Spleen (tissue), 11 donors: ENCODE measurements around the gene MBTPS1. TPM values are rescaled to one million over a fixed set of nuclear protein-coding genes. Genes with fewer than 3 reads are reported as not detected.

Experiments
- DNase-seq: peaks from one replicate; pipeline ENCODE4 v3.0.0-alpha.2; 2020
- H3K27ac ChIP-seq, 8 donors: fragments of 200-600 bp; sonication (generic) in 7 of 8; 1 replicate in 4 of 8; 2 replicates in 4 of 8; pipeline versions ENCODE4 v1.5.0 to v1.8.0; 2016 to 2021; ENCODE audit warnings: inconsistent platforms in 4 of 8, mild to moderate bottlenecking in 4 of 8, moderate library complexity in 1 of 8
- H3K27me3 ChIP-seq, 7 donors: fragments of 200-600 bp; sonication (generic) in 6 of 7; replicated peaks in 1 of 7; 1 replicate in 4 of 7; 2 replicates in 3 of 7; pipeline versions ENCODE4 v1.5.0 to v1.8.0; 2016 to 2021; ENCODE audit warnings: inconsistent platforms in 3 of 7, mild to moderate bottlenecking in 1 of 7
- H3K36me3 ChIP-seq, 6 donors: fragments of 200-600 bp; sonication (generic) in 5 of 6; 1 replicate in 4 of 6; 2 replicates in 2 of 6; pipeline versions ENCODE4 v1.5.0 to v1.8.0; 2016 to 2021; ENCODE audit warnings: inconsistent platforms in 2 of 6
- H3K4me1 ChIP-seq, 6 donors: fragments of 200-600 bp; sonication (generic) in 5 of 6; 1 replicate in 3 of 6; 2 replicates in 3 of 6; pipeline versions ENCODE4 v1.5.0 to v1.8.0; 2016 to 2021; ENCODE audit warnings: inconsistent platforms in 3 of 6
- H3K4me3 ChIP-seq, 8 donors: fragments of 200-600 bp; sonication (generic) in 7 of 8; 1 replicate in 4 of 8; 2 replicates in 4 of 8; pipeline versions ENCODE4 v1.5.0 to v1.8.0; 2016 to 2021; ENCODE audit warnings: inconsistent platforms in 4 of 8, mild to moderate bottlenecking in 4 of 8, moderate library complexity in 2 of 8
- H3K9me3 ChIP-seq, 8 donors: fragments of 200-600 bp; sonication (generic) in 7 of 8; 1 replicate in 4 of 8; 2 replicates in 4 of 8; pipeline versions ENCODE4 v1.5.0 to v1.8.0; 2016 to 2021; ENCODE audit warnings: inconsistent platforms in 4 of 8
- POLR2A ChIP-seq, 3 donors: fragments of 450-650 bp; IDR thresholded peaks; one replicate each; pipeline ENCODE4 v1.5.1; 2017; ENCODE audit warnings: antibody characterized with exemption in 3 of 3, mild to moderate bottlenecking in 1 of 3
- POLR2AphosphoS5 ChIP-seq, 3 donors: sonication (generic); formaldehyde crosslinking; IDR thresholded peaks; one replicate each; pipeline ENCODE4 v1.5.1; 2017; ENCODE audit warnings: antibody characterized with exemption in 3 of 3
- WGBS, 5 donors: extraction: QIAGEN DNeasy Blood & Tissue Kit in 3 of 5; methylation state at CpG; one replicate each; pipeline versions ENCODE4 v1.1.5 to v1.1.7; 2013 to 2018; 5-methylcytosine and 5-hydroxymethylcytosine counted together
- intact Hi-C: fragments of 100-400 bp; cut with DNase I; formaldehyde crosslinking; loops from one replicate; pipeline ENCODE4 v1.15.0; 2023; ENCODE audit warnings: low total_unique reads
- polyA plus RNA-seq, 3 donors: library from polyadenylated mRNA; stranded (reverse); fragments of 200-250 nt; gene quantifications; one replicate each; pipeline ENCODE4 v1.2.1, GENCODE V29; 2013
- total RNA-seq, 7 donors: library from RNA; depleted of rRNA in 3 of 7; stranded (reverse); fragments of >200 nt in 3 of 7; fragmentation: NEBNext Ultra II Directional in 4 of 7; extraction: Animal tissue kit (Norgen Biotek cat#: 25700) in 4 of 7; gene quantifications; one replicate each; pipeline versions ENCODE4 v1.1.0 to v1.2.1, GENCODE V29; 2016 to 2021
- TF ChIP-seq, protein P1 (sequence below), 11 experiments: fragments of 200-600 bp in 7 of 11; fragments of 450-650 bp in 4 of 11; sonication (generic) in 4 of 11; IDR thresholded peaks in 8 of 11; conservative IDR thresholded peaks in 3 of 11; 1 replicate in 7 of 11; 2 replicates in 4 of 11; pipeline versions ENCODE4 v1.4.0 to v1.8.0; 2016 to 2021; ENCODE audit warnings: antibody characterized with exemption in 11 of 11, inconsistent platforms in 4 of 11, mild to moderate bottlenecking in 1 of 11
- donor health status: healthy with polysubstance abuse.
- donor health status: DM: no; HTN: no; CAD: no; lungs with moderate emphysema.
- donor health status: DM: no; HTN: no; CAD: no.
- donor health status: Bipolar disorder and iron deficiency.
- donor health status: healthy.
- donor health status: DM: no; HTN: no; CAD: no.
- donor health status: DM: yes; HTN: yes; CAD: no.

MBTPS1 gene
- total and polyA plus RNA-seq, 10 donors: 34.5 to 121 (median 91.1) TPM

DNA sequence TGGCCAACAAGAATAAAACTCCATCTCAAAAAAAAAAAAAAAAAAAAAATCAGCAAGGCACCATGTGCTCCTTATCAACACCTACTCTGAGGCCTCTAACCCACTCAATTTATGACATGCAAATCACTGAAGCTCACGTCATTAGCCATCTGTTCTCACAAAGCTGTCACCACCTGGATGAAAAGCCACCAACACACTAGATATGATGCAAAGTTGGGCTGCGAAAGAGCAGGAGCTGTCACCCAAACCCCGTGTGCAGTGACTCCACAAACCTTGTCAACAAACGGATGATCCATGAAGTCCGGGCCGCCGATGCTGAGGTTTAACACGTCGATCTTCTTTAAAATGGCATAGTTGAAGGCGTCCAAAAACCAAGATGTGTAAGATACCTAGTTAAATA is 25.3 kb downstream of the MBTPS1 start:
- WGBS, 5 donors: 89 to 92% (median 91%) methylated on average over 10 of the region's 10 CpGs
- Histone ChIP-seq H3K4me3 (no peak overlapping the region), H3K27me3 (no peaks in the 10 kb centered on the region), H3K27ac (no peak overlapping the region), H3K9me3 (no peaks in the 10 kb centered on the region), H3K4me1 (peaks cover 0 to 33% (median 20%) of the 10 kb centered on the region in 6 donors), H3K36me3 (peaks cover 9 to 100% (median 90%) of the 10 kb centered on the region in 6 donors)
- intact Hi-C loops: no loop called here
- DNase-seq: no peak
- TF ChIP-seq POLR2AphosphoS5 (IDR thresholded peaks at IDR 0.05): no peak

DNA sequence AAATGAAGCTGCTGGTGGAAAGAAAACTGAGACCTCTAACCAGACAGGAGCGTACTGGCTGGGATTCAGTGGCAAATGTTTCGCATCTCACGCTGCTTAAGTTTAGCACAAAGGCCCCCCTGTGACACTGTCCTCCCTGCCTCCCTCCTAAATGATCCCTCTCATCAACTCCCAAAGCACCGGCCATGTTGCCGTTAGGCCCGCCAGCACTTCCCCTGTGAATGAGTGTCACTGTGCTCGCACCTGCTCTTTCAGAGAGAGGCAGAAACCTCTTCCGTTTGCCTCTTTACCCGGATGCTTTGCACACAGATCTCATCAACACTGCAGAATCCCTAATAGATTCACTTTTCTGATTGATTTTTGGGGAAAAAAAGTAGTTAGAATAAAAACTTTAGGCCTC is 26.5 kb downstream of the MBTPS1 start:
- TF ChIP-seq, protein P1, sequence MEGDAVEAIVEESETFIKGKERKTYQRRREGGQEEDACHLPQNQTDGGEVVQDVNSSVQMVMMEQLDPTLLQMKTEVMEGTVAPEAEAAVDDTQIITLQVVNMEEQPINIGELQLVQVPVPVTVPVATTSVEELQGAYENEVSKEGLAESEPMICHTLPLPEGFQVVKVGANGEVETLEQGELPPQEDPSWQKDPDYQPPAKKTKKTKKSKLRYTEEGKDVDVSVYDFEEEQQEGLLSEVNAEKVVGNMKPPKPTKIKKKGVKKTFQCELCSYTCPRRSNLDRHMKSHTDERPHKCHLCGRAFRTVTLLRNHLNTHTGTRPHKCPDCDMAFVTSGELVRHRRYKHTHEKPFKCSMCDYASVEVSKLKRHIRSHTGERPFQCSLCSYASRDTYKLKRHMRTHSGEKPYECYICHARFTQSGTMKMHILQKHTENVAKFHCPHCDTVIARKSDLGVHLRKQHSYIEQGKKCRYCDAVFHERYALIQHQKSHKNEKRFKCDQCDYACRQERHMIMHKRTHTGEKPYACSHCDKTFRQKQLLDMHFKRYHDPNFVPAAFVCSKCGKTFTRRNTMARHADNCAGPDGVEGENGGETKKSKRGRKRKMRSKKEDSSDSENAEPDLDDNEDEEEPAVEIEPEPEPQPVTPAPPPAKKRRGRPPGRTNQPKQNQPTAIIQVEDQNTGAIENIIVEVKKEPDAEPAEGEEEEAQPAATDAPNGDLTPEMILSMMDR (IDR thresholded peaks at IDR 0.05 in 8 of 11, conservative IDR thresholded peaks at IDR 0.05 in 3 of 11): no peak
- TF ChIP-seq POLR2AphosphoS5 (IDR thresholded peaks at IDR 0.05): no peak
- TF ChIP-seq POLR2A (IDR thresholded peaks at IDR 0.05): no peak
- Histone ChIP-seq H3K4me1 (peaks cover 0 to 45% (median 32%) of the 10 kb centered on the region in 6 donors), H3K27ac (no peak overlapping the region), H3K36me3 (peaks cover 5 to 95% (median 85%) of the 10 kb centered on the region in 6 donors), H3K27me3 (no peaks in the 10 kb centered on the region), H3K4me3 (no peak overlapping the region), H3K9me3 (no peaks in the 10 kb centered on the region)
- no peak for DNase-seq
- WGBS, 5 donors: 84 to 91% (median 88%) methylated on average over 9 of the region's 9 CpGs
- intact Hi-C loops: no loop called here

DNA sequence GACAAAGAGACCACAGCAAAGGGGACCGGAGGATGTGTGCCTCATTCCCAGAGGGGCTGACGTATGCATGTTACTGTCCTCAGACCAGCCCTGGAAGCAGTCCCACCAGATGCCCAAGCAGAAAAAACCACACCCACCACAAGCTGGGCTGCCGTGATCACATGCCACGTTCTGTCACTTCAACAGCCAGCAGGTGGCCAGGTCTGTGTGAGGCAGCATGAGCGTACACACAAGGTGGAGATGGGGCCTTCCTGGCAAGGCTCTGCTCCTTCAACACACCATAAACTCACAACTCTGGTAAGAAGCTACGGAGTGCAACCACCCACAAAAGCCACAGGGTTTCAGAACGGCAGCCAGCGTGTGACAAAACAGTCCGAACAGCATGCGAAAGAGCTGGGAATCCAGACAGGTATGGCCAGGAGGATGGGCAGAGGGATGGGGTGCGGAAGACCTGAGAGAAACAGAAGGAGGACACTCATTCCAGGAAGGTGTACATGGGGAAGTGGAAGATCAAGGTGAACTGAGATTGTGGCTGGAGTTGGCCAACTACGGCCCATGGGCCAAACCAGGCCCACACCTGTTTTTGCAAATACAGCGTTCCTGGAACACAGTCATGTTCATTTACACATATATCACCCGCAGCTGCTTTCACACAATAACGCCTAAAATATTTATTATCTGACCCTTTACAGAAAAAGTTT is 27.9 kb downstream of the MBTPS1 start:
- H3K36me3 ChIP-seq: peaks cover 5 to 93% (median 78%) of the 10 kb centered on the region in 6 donors

DNA sequence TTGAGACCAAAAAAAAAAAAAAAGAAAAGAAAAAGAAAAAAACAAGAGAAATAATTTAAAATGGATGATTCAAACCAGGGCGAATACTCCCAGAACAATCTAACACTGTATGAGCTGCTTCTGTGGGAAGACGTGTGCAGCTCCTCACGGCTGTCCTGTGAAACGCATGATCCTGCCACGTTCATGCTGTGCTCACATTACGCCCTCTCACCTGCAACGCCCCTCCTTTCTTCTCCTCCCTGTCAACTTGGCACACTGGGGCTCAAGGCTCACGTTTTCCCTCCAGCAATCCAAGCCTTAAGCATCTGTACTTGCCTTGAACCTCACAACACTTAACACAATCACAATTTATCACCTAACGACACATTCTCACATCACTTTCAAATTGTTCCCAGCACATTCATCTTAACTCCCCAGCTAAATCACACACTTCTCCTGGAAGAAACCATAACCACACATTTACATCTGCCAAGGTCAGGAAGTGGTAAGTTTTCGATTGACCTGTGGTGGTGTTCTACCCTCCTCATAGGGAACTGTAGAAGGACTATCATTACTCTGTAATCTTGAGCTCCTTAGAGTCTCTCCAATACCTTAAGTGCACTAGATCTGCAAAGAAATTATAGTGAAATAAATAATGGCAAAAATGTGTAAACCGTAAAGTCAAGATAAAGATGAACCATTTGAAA is 29.1 kb downstream of the MBTPS1 start:
- intact Hi-C loops: loop anchor here (10.0 kb wide), 1 partner anchor 87 kb away; no protein-coding TSS in a partner anchor
- Histone ChIP-seq H3K4me3 (no peak overlapping the region), H3K36me3 (peaks cover 0 to 93% (median 69%) of the 10 kb centered on the region in 6 donors), H3K27ac (no peak overlapping the region), H3K9me3 (no peaks in the 10 kb centered on the region), H3K4me1 (peaks cover 0 to 64% (median 40%) of the 10 kb centered on the region in 6 donors), H3K27me3 (no peaks in the 10 kb centered on the region)
- WGBS, 5 donors: 61 to 72% (median 69%) methylated on average over 11 of the region's 11 CpGs
- DNase-seq: no peak
- no peak for TF ChIP-seq POLR2AphosphoS5 (IDR thresholded peaks at IDR 0.05)
- TF ChIP-seq, protein P1 (IDR thresholded peaks at IDR 0.05 in 8 of 11, conservative IDR thresholded peaks at IDR 0.05 in 3 of 11): no peak
- no peak for TF ChIP-seq POLR2A (IDR thresholded peaks at IDR 0.05)

More for the DNA sequence above, 27.9 kb downstream of the MBTPS1 start:
- peaks cover 0 to 57% (median 40%) of the 10 kb centered on the region in 6 donors for H3K4me1 ChIP-seq
- DNase-seq: peak; percentile 83
- 40 to 61% (median 47%) methylated on average over 15 of the region's 15 CpGs for WGBS, 5 donors
- H3K9me3 ChIP-seq: no peaks in the 10 kb centered on the region
- intact Hi-C loops: loop anchor here (10.0 kb wide), 1 partner anchor 86 kb away; no protein-coding TSS in a partner anchor
- TF ChIP-seq, protein P1 (IDR thresholded peaks at IDR 0.05 in 8 of 11, conservative IDR thresholded peaks at IDR 0.05 in 3 of 11): peak in 4 of 11 experiments; percentile 14 to 47 (median 38)
- TF ChIP-seq POLR2A (IDR thresholded peaks at IDR 0.05) (no peak), POLR2AphosphoS5 (IDR thresholded peaks at IDR 0.05) (peak; percentile 27 to 62 (median 33))
- no peaks in the 10 kb centered on the region for H3K27me3 ChIP-seq
- no peak overlapping the region for H3K4me3 ChIP-seq
- peak overlapping the region in 2 of 8 donors; percentile 26 to 57 for H3K27ac ChIP-seq
